Neural progenitor cell (in vitro differentiated cells): ENCODE data around the gene FAM3C. TPM values are rescaled to one million over a fixed set of nuclear protein-coding genes. Genes with fewer than 3 reads are reported as not detected.

Experiments used
- DNase-seq: peaks from one replicate; pipeline ENCODE4 v3.0.0-alpha.2; 2016; ENCODE audit warnings: low spot score
- H2AFZ ChIP-seq: fragments of 200-600 bp; sonication (generic); replicated peaks from 2 replicates; pipeline ENCODE4 v1.6.1; 2016; ENCODE audit warnings: antibody characterized with exemption
- H3F3A ChIP-seq: fragments of 200-600 bp; sonication (generic); 2 replicates; pipeline ENCODE4 v1.6.1; 2016; ENCODE audit warnings: antibody characterized with exemption, low read depth
- H3K27ac ChIP-seq: fragments of 200-600 bp; sonication (generic); 2 replicates; pipeline ENCODE4 v1.5.1; 2016; ENCODE audit warnings: mild to moderate bottlenecking
- H3K27me3 ChIP-seq: fragments of 200-600 bp; sonication (generic); 2 replicates; pipeline ENCODE4 v1.6.1; 2016; ENCODE audit warnings: mild to moderate bottlenecking, moderate library complexity
- H3K36me3 ChIP-seq: fragments of 200-600 bp; sonication (generic); 2 replicates; pipeline ENCODE4 v1.5.1; 2016
- H3K4me1 ChIP-seq: fragments of 200-600 bp; sonication (generic); 2 replicates; pipeline ENCODE4 v1.6.1; 2016; ENCODE audit warnings: mixed run types
- H3K4me2 ChIP-seq: fragments of 200-600 bp; sonication (generic); 2 replicates; pipeline ENCODE4 v1.6.1; 2016
- H3K4me3 ChIP-seq: fragments of 200-600 bp; sonication (generic); 2 replicates; pipeline ENCODE4 v1.5.1; 2016
- H3K79me2 ChIP-seq: fragments of 200-600 bp; sonication (generic); 2 replicates; pipeline ENCODE4 v1.6.1; 2016; ENCODE audit warnings: low read depth
- H3K9ac ChIP-seq: fragments of 200-600 bp; sonication (generic); 2 replicates; pipeline ENCODE4 v1.6.1; 2016
- H3K9me3 ChIP-seq: fragments of 200-600 bp; sonication (generic); 2 replicates; pipeline ENCODE4 v1.5.1; 2016; ENCODE audit warnings: low read depth
- H4K20me1 ChIP-seq: fragments of 200-600 bp; sonication (generic); 2 replicates; pipeline ENCODE4 v1.6.1; 2016; ENCODE audit warnings: low read depth
- H3K27ac Mint-ChIP-seq: 3 replicates; pipeline ENCODE4 v1.8.0; 2021; ENCODE audit warnings: mixed read lengths
- H3K27me3 Mint-ChIP-seq: 2 replicates; pipeline ENCODE4 v1.8.0; 2022; ENCODE audit warnings: low read depth, mild to moderate bottlenecking, inconsistent platforms, moderate library complexity, mixed read lengths; ENCODE audit not compliant: insufficient read depth
- H3K36me3 Mint-ChIP-seq: 3 replicates; pipeline ENCODE4 v1.8.0; 2021; ENCODE audit warnings: mixed read lengths
- H3K4me1 Mint-ChIP-seq: 3 replicates; pipeline ENCODE4 v1.8.0; 2021; ENCODE audit warnings: mixed read lengths
- H3K4me3 Mint-ChIP-seq: 3 replicates; pipeline ENCODE4 v1.8.0; 2021; ENCODE audit warnings: mild to moderate bottlenecking, moderate library complexity, mixed read lengths
- H3K9me3 Mint-ChIP-seq: 3 replicates; pipeline ENCODE4 v1.8.0; 2020; ENCODE audit warnings: mixed read lengths
- EZH2 ChIP-seq: fragments of 200-600 bp; sonication (generic); IDR thresholded peaks from 2 replicates; pipeline ENCODE4 v1.6.1; 2017; ENCODE audit warnings: antibody characterized with exemption, mild to moderate bottlenecking, moderate library complexity
- EZH2phosphoT487 ChIP-seq: fragments of 200-600 bp; sonication (generic); IDR thresholded peaks from 2 replicates; pipeline ENCODE4 v1.6.1; 2017; ENCODE audit warnings: antibody characterized with exemption
- total RNA-seq: library from RNA; depleted of rRNA; stranded (reverse); fragments of >200 nt; gene quantifications from 2 replicates; pipeline ENCODE4 v1.2.3, GENCODE V29; 2015; ENCODE audit warnings: low replicate concordance
- TF ChIP-seq, protein P1 (sequence below): fragments of 200-600 bp; sonication (generic); IDR thresholded peaks from 2 replicates; pipeline ENCODE4 v1.5.1; 2017; ENCODE audit warnings: antibody characterized with exemption, mild to moderate bottlenecking

The FAM3C gene
- total RNA-seq, 1 donor from 2014 or later: 96.7 TPM

DNA sequence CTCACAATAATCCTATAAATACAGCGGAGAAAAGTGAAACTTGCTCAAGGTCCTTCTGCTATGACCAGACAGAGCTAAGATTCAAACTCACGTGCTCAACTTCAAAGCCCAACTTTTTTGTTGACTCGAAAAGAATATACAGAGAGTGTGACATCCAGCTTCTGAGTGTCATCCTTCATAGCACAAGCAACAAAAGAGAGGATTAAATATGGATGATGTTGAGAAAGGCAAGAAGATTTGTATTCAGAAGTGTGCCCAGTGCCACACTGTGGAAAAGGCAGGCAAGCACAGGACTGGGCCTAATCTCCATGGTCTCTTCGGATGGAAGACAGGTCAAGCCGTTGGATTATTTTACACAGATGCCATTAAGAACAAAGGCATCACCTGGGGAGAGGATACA is 2.1 kb upstream of the FAM3C start:
- Mint-ChIP-seq H3K9me3 (no peaks in the 10 kb centered on the region), H3K4me1 (peaks cover 13% of the 10 kb centered on the region), H3K27ac (no peak overlapping the region), H3K36me3 (peaks cover 1% of the 10 kb centered on the region), H3K27me3 (no peaks in the 10 kb centered on the region), H3K4me3 (no peak overlapping the region)
- no peak overlapping the region for H2AFZ ChIP-seq
- peaks cover 11% of the 10 kb centered on the region for H3K4me1 ChIP-seq
- no peaks in the 10 kb centered on the region for H3K9me3 ChIP-seq
- H3K27me3 ChIP-seq: no peaks in the 10 kb centered on the region
- no peaks in the 10 kb centered on the region for H3K36me3 ChIP-seq
- H3K4me2 ChIP-seq: no peak overlapping the region
- peaks cover 27% of the 10 kb centered on the region for H3K79me2 ChIP-seq
- no peak overlapping the region for H3K4me3 ChIP-seq
- no peak overlapping the region for H3K27ac ChIP-seq
- no peak overlapping the region for H3K9ac ChIP-seq
- H4K20me1 ChIP-seq: peaks cover 14% of the 10 kb centered on the region
- DNase-seq: peak; percentile 43
- no peak for TF ChIP-seq EZH2phosphoT487
- TF ChIP-seq, protein P1, sequence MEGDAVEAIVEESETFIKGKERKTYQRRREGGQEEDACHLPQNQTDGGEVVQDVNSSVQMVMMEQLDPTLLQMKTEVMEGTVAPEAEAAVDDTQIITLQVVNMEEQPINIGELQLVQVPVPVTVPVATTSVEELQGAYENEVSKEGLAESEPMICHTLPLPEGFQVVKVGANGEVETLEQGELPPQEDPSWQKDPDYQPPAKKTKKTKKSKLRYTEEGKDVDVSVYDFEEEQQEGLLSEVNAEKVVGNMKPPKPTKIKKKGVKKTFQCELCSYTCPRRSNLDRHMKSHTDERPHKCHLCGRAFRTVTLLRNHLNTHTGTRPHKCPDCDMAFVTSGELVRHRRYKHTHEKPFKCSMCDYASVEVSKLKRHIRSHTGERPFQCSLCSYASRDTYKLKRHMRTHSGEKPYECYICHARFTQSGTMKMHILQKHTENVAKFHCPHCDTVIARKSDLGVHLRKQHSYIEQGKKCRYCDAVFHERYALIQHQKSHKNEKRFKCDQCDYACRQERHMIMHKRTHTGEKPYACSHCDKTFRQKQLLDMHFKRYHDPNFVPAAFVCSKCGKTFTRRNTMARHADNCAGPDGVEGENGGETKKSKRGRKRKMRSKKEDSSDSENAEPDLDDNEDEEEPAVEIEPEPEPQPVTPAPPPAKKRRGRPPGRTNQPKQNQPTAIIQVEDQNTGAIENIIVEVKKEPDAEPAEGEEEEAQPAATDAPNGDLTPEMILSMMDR: peak; percentile 24
- peaks cover 7% of the 10 kb centered on the region for H3F3A ChIP-seq

DNA sequence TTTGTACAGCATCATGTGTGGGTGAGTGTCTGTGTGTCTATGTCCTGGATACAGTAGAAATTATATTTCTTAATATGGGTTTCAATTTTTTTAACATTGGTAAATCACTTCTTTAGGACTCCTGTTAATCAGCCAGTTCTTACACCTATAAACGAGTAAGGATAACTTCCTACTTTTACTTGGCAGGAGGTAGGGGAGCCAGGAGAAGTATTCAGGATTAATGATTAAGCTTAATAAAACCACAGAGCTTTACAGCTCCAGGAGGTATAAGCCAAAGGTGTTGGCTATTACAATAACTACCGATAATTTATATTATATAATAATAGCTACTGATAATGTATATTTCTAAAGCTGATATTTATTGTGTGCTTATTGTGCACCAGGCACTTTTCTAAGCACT is 1.7 kb upstream of the FAM3C start:
- Mint-ChIP-seq H3K4me3 (no peak overlapping the region), H3K4me1 (peaks cover 13% of the 10 kb centered on the region), H3K36me3 (peaks cover 4% of the 10 kb centered on the region), H3K27ac (no peak overlapping the region), H3K9me3 (peaks cover 2% of the 10 kb centered on the region), H3K27me3 (no peaks in the 10 kb centered on the region)
- Histone ChIP-seq H3K9ac (no peak overlapping the region), H2AFZ (no peak overlapping the region), H3K27me3 (no peaks in the 10 kb centered on the region), H3K4me1 (peaks cover 11% of the 10 kb centered on the region), H3K4me2 (no peak overlapping the region), H3K79me2 (peaks cover 31% of the 10 kb centered on the region), H3K27ac (no peak overlapping the region), H3F3A (peaks cover 7% of the 10 kb centered on the region), H3K4me3 (no peak overlapping the region), H3K36me3 (no peaks in the 10 kb centered on the region), H4K20me1 (peaks cover 14% of the 10 kb centered on the region), H3K9me3 (no peaks in the 10 kb centered on the region)
- TF ChIP-seq, protein P1: no peak
- no peak for TF ChIP-seq EZH2
- no peak for TF ChIP-seq EZH2phosphoT487
- no peak for DNase-seq

DNA sequence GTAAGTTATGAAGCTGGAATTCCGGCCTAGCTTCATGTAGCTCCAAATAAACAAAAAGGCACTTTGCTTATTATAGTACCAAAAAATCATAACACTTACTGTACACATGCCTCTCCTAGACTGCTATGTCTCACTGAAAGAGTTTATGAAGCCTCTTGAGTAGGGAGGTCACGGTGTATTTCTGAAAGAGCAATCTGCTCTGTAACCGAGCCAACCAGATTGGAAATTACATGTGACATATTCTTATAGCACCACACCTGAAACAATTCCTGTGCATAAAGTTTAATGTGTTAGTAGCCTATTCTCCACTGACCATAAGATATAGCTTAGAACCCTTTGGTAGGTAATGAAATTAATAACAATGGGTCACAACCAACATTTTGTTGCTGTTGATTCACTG is 1.3 kb upstream of the FAM3C start:
- Histone ChIP-seq H3K4me3 (no peak overlapping the region), H3K4me2 (no peak overlapping the region), H3K36me3 (no peaks in the 10 kb centered on the region), H3K9me3 (no peaks in the 10 kb centered on the region), H2AFZ (no peak overlapping the region), H3K4me1 (peaks cover 11% of the 10 kb centered on the region), H3F3A (peaks cover 7% of the 10 kb centered on the region), H3K79me2 (peaks cover 36% of the 10 kb centered on the region), H4K20me1 (peaks cover 14% of the 10 kb centered on the region), H3K27me3 (no peaks in the 10 kb centered on the region), H3K27ac (no peak overlapping the region), H3K9ac (no peak overlapping the region)
- H3K27ac Mint-ChIP-seq: no peak overlapping the region
- TF ChIP-seq, protein P1: no peak
- TF ChIP-seq EZH2 (no peak), EZH2phosphoT487 (no peak)
- peaks cover 4% of the 10 kb centered on the region for H3K9me3 Mint-ChIP-seq
- peaks cover 13% of the 10 kb centered on the region for H3K4me1 Mint-ChIP-seq
- DNase-seq: no peak
- peaks cover 8% of the 10 kb centered on the region for H3K36me3 Mint-ChIP-seq
- no peaks in the 10 kb centered on the region for H3K27me3 Mint-ChIP-seq
- H3K4me3 Mint-ChIP-seq: peak overlapping the region; percentile 48
